SK-N-DZ (cell line): Measurements from ENCODE around the gene PTTG1. TPM values are rescaled to one million over a fixed set of nuclear protein-coding genes. Genes with fewer than 3 reads are reported as not detected.
A peak's percentile ranks its signal among the peaks of the same experiment; 100 is the strongest.

Source experiments
- DNase-seq: peaks from one replicate; pipeline ENCODE4 v3.0.0-alpha.2; 2015; ENCODE audit warnings: low spot score
- polyA plus RNA-seq, 2 experiments: library from polyadenylated mRNA; depleted of rRNA; stranded (reverse); fragments of >200 nt; gene quantifications; 2 replicates each; pipeline ENCODE4 v1.2.3, GENCODE V29; 2014

The PTTG1 gene
- polyA plus RNA-seq (2014; cell fraction: cytosol; rRNA removed): 424 and 794 TPM in 2 replicates
- polyA plus RNA-seq (2014; cell fraction: nucleus; rRNA removed): 311 and 392 TPM in 2 replicates

- DNase-seq: peak; percentile 98
These were observed at the start of gene PTTG1 for GRCh38 chr5:160421625-160422258. Gene PTTG1, plus strand, starts transcription at chr5:160421855. Its CDS starts 458 bp downstream, at chr5:160422313.

DNA sequence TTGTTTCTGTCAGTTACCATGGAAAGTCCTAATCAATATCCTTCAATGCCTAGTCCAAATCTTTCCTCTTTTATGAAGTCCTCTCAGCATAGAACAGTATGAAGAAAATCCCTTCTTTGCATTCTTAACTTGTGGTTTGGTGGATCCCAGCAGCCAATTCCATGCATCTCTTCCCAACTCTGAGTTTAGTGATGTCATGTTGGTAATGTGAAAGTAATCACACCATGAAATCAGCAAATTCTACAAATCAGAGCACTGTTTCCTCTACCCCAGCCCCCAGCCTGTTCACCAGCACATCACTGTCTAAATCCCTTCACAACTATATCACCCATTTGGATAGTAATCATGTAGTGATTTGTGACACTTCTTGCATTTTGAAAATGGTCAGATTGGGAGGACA is 46.5 kb upstream of the PTTG1 start:
- no peak for DNase-seq

GRCh38 chr5:160375701-160376100 is 46.0 kb upstream of the PTTG1 start:
- no peak for DNase-seq

GRCh38 chr5:160376416-160376815 is 45.2 kb upstream of the PTTG1 start:
- DNase-seq: no peak

- DNase-seq: no peak
These were observed 44.0 kb upstream of the PTTG1 start for GRCh38 chr5:160377651-160378050.

DNA sequence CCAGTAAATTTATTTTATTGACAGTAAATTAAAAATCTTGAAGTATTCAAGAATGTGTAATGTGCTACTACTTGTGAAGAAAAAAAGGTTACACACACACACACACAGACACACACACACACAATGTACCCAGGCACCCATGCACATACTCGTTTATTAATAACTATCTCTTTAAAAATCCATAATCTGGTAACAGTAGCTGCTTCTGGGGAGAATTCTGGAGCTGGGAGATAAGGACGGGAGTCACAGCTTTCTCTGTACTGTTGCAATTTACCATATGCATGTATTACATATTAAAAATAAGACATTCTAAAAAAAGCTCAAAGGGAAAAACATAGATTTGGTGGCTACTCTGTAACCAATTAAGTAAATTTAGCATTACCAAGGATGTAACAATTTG is 43.3 kb upstream of the PTTG1 start:
- DNase-seq: no peak

DNA sequence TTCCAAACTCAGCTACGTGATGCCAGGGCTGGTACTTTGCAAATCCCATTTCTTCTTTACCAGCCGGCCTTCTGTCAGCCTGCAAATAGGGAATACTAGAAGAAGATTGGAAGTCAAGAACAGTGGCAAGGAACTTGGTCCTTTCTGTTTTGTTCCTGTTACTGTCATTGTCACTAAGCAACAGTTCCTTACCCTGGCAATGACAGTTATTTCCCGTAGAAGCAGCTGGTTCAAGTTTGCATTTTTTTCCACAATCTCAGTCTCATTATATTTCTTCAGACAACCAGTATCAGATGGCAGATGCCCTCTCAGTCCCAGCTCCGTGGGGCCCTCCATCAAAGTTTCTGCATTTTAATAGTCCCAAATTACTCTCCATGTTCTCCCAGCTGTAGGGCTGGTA is 42.1 kb upstream of the PTTG1 start:
- DNase-seq: no peak

DNA sequence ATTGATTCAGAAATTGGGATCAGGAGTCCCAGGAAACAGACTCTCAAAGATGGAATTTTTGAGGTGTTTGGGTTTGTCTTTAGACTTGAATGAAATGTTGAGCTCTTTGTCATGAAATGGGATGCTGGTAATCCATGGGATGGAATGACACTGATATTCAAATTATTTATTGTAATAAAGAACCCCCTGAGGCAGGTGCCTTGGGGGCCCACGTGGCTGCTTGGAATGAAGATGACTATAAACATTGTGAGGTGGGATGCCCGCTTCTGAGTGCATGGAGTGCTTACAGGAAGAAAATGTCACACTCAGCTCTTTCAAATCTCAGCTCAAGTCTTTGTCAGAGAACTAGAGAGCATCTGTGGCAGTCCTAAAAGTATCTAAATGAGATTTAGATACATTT is 41.6 kb upstream of the PTTG1 start:
- DNase-seq: no peak

DNA sequence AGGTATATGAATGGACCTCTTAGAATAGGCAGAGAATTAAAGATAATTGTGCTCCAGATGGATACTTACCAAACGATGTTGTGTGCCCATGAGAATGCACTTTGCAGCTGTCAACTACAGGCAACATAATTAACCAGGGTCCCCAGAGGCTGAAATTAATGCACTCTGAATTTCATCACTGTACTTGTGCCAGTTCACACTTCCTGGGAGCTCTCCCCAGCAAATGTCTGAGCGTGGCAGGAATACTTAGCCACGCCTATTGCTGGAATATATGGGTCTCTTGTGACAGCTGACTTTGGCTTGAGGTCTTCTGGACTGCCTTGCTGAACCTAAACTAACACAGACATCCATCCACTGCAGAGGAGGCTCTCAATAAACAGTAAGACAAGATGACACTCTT is 39.3 kb upstream of the PTTG1 start:
- DNase-seq: no peak

DNA sequence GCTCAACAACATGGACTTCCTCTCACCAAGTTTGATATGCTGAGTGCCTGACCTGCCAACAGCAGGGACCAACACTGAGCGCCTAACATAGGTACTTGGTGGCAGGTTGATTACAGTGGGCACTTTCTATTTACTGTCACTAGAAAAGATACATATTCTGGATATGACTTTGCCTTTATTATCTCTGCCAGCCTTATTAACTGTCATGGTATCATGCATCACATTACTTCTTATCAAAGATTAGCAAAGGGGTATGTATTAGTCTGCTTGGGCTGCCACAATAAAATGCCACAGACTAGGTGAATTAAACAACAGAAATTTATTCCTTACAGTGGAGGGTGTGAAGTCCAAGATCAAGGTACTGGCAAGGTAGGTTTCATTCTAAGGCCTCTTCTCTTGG is 37.0 kb upstream of the PTTG1 start:
- DNase-seq: no peak

DNA sequence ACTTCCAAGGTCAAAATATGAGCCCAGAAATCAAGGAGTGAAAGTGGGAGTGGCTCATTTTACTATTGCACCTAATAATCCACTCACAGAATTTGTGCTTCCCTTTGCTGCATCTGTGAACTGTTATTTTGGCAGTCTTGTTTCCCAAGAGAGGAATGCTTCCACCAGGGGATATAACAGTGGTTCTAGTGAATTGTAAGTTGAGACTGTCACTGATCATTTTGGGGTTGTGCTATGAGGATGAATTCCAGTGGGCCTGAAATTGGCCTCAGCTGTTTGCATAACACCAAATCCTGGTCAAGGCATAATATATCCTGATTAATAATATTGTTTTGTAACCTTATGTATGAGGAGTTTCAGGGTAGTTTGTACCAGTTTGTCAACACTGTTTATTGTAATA is 36.2 kb upstream of the PTTG1 start:
- no peak for DNase-seq

DNA sequence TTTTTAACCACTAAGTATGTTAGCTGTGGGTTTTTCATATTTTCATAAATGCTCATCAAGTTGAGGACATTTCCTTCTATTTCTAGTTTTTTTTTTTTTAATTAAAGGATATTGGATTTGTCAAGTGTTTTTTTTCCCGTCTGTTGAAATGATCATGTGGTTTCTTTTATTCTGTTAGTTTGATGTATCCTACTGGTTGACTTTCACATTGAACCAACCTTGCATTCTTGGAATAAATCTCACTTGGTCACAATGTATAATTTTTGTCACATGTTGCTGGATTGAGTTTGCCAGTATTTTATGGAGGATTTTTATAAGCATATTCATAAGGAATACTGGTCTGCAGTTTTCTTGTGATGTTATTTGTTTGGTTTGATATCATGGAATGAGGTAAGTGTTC is 34.2 kb upstream of the PTTG1 start:
- DNase-seq: no peak

GRCh38 chr5:160390787-160391696 is 30.6 kb upstream of the PTTG1 start:
- peak; percentile 15 for DNase-seq

DNA sequence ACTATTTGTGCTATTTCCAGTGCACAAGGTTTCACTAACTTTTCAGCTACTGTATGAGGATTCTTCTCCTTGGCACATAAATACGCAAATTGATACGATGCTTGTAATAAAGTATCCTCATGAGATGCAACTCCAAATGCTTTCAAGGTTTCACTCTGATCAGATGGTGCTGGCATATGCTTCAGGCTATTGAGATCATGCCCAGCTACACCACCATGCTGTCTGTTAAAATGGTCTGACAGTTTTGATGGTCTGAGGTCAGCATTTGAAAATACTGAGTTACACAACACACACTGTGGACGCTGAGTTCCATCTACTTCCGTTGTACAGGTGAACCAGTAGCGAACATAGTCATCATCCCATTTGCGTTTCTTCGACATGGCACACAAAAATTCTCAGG is 26.5 kb upstream of the PTTG1 start:
- no peak for DNase-seq

DNA sequence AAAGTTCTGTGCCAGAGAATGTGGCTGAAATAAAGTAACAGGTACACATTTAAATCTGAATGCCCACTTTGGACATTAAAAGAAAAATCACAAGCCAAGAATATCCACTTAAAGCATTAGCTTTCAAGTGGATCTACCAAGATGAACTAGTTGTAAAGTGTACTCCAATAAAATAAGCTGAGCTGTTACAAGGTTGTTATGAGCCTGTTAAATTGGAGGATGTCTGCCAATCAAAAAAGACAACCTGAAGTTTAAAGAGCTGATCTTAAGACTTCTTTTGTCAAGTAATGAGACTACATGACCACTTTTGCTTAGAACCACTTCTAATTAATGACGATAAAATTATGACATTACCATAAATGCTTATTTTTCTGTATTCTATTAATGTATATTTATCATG is 24.2 kb upstream of the PTTG1 start:
- DNase-seq: no peak

GRCh38 chr5:160398806-160399205 is 22.8 kb upstream of the PTTG1 start:
- DNase-seq: no peak

DNA sequence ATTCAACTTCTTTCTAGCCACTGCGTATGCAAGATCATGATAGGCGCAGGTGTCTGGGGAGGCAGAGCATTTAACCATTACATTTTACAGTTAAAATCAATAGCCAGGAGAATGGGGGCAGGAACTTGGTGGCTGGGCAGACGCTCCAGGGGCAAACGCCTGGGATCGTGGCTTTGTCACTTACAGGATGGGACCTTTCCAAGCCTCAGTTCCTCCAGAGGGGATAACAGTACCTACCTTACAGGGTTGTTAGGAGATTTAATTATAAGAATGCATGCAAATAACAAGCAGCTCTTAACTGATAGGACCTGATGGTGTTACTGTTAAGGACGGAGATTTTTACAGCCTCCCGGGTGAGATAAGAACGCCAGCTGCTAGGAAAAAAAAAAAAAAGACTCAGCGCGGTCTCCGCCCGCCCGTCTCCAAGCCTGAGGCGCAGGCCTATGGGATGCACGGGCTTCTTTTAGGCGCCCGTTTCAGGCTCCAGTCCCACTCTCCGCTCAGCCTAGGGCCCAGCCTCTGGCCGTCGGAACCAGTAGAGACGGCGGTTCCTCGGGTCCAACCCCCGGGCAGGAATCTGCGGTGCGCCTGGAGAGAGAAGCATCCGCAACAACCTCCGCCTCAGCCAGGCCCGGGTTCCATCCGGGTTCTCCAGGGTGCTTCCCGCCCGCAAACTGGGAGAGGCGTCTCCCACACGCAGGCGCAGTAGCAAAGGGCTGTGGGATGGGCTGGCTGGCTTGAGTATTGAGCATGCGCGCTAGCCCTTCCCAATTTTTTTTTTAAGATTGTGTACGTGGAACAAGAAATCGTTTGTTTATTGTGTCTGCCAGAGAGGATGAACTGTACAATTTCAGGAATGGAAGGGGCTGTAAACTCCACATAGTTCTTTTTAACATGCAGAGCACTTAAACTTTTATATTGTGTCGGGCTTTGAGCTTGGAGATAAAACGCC is 22.0 kb upstream of the PTTG1 start, which contains the start of gene FAM200C:
FAM200C (minus strand) TSS at position 653 of the 952 bp plus-strand sequence. CDS start 4,564 bp downstream, outside the sequence.
- peak; percentile 95 for DNase-seq

DNA sequence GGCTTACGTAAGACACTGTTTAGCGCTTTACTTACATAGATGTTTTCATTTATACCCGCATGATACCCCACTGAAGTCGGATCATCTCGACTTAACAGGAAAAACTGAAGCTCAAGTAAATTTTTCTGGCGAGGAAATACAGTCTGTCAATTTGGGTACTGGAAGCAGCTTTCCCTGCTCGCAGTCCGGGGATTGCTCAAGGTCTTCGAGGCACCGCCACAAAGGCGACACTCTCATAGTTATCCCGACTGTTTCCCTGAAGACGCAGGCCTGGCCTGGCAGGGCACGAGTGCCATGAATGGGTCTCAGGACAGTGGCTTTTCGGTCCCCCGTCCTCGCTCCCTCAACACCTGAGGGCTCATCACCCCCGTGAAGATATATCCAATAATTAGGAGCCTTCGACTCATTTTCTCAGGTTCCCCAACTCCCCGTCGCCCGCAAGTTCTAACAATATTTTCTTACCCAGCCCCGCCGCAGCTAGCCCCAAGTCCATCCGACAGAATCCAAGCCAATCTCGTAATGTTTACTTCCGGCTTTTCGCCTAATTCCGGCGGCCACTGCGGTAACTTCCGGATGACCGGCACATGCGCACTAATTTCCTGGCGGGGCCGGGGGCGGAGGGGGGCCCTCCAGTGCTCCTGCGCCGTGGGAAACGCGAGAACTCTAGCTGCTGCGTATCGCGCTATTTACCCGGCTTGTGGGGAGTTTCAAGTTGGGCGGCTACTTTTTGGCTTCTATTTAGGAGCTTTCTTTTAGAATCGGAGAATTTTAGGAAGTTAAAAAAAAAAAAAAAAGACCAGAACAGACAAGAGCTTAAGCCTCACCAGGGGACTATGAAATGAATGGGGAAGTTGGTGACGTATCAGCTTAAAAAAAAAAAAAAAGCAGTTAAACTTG is 2.8 kb upstream of the PTTG1 start, which contains the start of gene SLU7:
SLU7 (minus strand) TSS at position 521 of the 897 bp plus-strand sequence. CDS start 3,787 bp downstream, outside the sequence.
- peak; percentile 90 for DNase-seq

DNA sequence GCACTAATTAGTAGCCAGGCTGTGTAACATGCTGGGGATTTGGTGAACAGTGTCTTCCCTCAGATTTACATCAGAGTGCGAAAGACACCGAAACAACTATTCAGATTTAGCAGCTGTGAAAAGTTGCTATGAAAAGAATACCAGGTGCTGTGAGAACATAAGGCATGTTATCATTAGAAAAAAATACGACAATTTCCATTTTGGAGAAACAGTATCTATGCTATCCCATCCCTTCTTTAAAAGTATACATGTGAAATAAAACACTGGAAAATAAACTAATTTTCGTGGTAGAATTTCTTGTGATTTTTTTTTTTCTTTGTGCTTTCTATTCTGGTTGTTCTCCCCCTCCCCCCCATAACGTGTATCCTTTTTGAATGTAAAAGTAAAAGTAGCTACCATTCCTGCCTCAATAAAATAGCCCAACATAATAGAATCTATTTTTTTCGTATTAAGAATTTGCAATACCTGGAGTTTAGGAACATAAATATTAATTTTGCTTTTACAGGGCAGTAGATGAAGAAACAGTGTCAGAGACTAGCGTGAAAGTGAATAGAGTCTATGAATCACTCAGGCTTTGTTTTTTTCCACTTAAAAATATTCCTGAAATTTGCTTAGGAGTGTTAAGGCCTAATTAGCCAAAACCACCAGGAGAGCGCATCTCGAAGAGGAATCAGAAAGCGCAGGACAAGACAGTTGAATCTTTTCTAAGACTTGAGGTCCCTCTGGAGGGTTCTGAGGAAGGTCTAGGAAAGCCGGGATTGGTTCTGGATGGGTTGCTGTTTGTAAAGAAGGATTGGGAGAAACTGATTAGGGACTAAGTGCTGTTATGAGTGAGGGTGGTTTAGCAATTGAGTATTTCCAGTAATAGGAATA is 2.0 kb upstream of the PTTG1 start:
- DNase-seq: no peak

- DNase-seq: no peak
These were observed 1.4 kb upstream of the PTTG1 start for GRCh38 chr5:160420331-160420610.
